Measurements from ENCODE around the gene CDC42EP3.

The CDC42EP3 gene

DNA sequence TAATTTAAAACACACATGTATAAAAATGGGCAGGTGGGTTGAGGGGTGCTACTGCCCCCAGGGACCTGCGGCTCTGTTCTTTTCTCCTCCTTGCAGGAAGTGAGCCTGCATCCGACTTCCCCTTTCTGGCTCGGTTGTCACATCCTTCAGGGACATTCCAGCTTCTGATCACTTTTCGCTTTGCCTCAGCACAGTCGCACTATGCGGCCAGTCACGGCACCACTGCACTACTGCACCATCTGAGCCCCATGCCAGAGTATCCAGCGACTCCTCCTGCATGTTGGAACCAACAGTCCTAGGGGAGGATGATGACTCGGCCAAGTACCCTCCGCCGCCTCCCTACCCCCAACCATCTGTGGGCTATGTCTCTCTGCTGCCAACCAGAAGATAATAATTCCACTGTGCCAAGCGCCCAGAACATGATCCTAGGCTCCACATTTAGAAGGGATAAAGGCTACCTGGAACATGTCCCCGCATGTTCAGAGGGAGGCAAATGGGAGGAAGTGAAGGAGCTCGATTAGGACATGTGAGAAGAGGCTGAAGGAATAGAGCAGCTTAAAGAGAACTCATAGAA is 17.6 kb downstream of the CDC42EP3 start:
- Mint-ChIP-seq H3K4me1 (peaks cover 97% of the 10 kb centered on the region), H3K9me3 (no peaks in the 10 kb centered on the region), H3K36me3 (peaks cover 6% of the 10 kb centered on the region), H3K27ac (peak overlapping the region; percentile 97), H3K4me3 (peak overlapping the region; percentile 75), H3K27me3 (no peaks in the 10 kb centered on the region)
- ATAC-seq: peak; percentile 84

DNA sequence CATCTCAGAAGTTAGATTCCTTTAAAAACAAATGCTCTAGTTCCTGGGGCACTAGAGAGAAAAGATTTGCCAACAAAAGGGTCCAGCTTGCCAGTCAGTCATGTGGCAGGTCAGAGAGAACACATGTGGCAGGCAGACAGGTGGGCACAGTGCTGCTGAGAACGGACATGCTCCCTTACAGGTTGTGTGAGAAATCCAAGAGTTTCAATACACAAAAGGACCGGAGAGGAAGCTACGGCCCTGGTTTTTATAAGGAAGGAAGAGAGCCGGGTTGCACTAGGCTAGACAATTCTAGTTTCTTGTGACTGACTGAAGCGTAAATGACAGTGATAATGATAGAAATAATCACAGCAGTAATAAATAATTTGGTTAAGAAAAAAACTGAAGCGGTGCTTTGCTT is 18.3 kb downstream of the CDC42EP3 start:
- Mint-ChIP-seq H3K27ac (peak overlapping the region; percentile 97), H3K4me1 (peaks cover 97% of the 10 kb centered on the region), H3K9me3 (no peaks in the 10 kb centered on the region), H3K36me3 (peaks cover 3% of the 10 kb centered on the region), H3K27me3 (no peaks in the 10 kb centered on the region), H3K4me3 (peak overlapping the region; percentile 61)
- ATAC-seq: no peak

DNA sequence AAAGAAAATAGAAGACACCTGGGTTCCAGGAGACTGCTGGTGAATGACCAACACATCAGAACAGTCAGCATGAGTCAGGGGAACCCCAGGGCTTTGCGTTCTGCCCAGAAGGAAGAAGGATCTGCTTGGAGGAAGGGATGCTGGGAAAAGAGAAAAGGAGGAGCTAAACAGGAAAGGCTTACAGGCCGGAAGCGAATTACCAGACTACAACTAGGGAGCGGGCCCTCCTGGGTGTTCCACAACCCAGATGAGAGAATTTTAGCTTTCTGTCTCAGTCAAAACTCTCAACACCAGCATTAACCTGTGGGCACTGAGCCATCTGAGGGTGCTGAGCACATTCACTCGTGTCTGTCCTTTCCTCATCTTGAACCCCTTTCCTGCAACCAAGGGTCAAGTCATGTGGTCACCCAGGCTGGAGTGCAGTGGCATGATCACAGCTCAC is 19.2 kb downstream of the CDC42EP3 start:
- Mint-ChIP-seq H3K4me3 (peak overlapping the region; percentile 17), H3K27ac (peak overlapping the region; percentile 97), H3K36me3 (peaks cover 10% of the 10 kb centered on the region), H3K4me1 (peaks cover 97% of the 10 kb centered on the region), H3K27me3 (no peaks in the 10 kb centered on the region), H3K9me3 (no peaks in the 10 kb centered on the region)
- no peak for ATAC-seq

DNA sequence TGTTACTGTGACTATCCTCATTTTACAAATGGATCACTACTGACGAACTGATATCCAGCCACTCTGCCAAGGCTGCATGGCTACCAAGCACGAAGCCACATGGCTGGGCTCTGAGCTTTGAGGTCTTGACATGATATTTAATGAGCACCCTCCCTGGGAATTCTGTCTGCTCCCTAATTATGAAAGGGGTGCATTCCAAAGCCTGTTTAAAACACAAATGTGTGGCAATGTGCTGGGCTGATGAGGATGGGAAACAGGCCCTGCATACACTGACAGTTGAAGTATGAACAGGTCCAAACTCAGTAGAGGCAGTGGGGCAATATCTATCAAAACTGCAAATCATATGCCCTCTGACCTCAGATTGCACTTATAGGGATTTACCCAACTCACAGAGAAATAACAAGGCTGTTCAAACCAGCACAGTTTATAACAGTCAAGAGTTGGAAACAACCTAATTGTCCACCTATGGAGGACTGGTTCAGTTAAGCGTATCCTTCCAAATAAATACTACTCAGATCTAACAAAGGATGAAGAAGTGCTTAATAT is 20.8 kb downstream of the CDC42EP3 start:
- no peaks in the 10 kb centered on the region for H3K9me3 Mint-ChIP-seq
- no peaks in the 10 kb centered on the region for H3K27me3 Mint-ChIP-seq
- peaks cover 97% of the 10 kb centered on the region for H3K4me1 Mint-ChIP-seq
- peaks cover 24% of the 10 kb centered on the region for H3K36me3 Mint-ChIP-seq
- H3K27ac Mint-ChIP-seq: peak overlapping the region; percentile 97
- no peak for ATAC-seq
- no peak overlapping the region for H3K4me3 Mint-ChIP-seq

DNA sequence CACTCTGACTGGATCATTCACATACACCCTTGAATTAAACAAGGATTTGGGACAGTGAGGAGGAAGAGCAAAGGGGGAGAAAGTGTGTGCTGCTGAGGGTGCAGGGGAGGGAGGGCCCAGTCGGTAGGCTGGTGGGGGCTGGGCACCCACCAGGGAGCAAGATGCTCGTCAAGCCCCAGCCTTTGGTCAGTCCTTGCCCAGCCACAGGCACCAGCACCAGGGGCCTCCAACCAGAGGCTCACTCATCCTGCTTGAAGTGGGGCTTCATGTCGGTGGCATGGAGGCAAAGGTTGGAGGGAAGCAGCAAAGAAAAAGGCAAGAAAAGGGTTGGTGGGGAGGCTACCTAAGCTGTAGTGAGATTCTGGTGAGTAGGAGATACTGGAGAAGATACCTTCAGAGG is 21.9 kb downstream of the CDC42EP3 start:
- Mint-ChIP-seq H3K27ac (peak overlapping the region; percentile 97), H3K27me3 (no peaks in the 10 kb centered on the region), H3K36me3 (peaks cover 29% of the 10 kb centered on the region), H3K4me1 (peaks cover 92% of the 10 kb centered on the region), H3K9me3 (no peaks in the 10 kb centered on the region), H3K4me3 (no peak overlapping the region)
- ATAC-seq: no peak

DNA sequence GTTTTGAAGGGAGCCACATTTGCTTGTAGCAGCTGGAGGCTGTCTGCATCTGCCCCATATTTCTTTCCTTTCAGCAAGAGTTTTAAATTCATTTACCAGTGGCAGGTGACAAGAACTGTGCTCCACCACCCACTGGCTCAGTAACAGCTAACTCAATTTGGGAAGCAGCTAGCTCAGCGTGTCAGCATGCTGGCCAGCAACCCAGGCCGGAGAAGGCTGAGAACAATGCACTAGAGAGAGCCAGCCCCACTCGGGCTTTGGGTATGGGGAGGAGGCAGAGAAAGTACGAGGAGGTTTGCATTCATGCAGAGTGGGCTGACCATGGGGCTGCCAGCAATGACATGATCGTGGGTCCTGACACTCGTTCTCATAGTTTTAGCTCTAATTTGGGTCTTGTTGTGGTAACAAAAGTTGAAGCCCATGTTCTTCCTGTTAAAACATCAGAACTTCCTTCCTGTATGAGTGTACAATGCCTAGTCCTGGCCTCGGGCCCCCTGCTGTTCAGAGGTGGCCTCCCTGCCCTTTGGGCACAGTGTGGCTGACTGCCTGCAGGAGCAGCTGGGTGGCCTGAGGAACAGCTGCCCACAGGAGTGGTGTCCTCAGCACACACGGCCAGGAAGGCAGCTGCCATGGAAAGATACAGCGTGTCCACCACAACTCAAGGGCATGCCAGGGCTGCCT is 23.0 kb downstream of the CDC42EP3 start:
- Mint-ChIP-seq H3K9me3 (no peaks in the 10 kb centered on the region), H3K27me3 (no peaks in the 10 kb centered on the region), H3K4me3 (peak overlapping the region; percentile 21), H3K36me3 (peaks cover 40% of the 10 kb centered on the region), H3K27ac (peak overlapping the region; percentile 97), H3K4me1 (peaks cover 92% of the 10 kb centered on the region)
- ATAC-seq: peak; percentile 65

DNA sequence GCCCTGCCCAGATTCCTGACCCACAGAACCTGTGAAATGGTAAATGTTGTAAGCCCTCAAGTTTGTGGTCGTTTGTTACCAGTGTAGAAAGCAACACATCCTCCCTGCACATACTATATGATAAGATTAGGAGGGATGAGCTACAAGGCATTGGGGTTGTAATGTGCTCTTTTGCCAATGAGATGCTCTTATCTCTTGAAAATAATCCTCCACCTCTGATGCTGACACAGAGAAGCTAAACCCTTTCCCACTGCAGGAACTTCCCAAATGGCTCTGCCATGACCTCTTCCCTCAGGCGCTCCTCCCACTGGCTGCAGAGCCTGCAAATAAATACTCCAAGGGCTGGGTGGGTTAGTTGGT is 23.5 kb downstream of the CDC42EP3 start:
- Mint-ChIP-seq H3K36me3 (peaks cover 45% of the 10 kb centered on the region), H3K4me1 (peaks cover 92% of the 10 kb centered on the region), H3K4me3 (peak overlapping the region; percentile 21), H3K27ac (peak overlapping the region; percentile 97), H3K27me3 (no peaks in the 10 kb centered on the region), H3K9me3 (no peaks in the 10 kb centered on the region)
- ATAC-seq: no peak

DNA sequence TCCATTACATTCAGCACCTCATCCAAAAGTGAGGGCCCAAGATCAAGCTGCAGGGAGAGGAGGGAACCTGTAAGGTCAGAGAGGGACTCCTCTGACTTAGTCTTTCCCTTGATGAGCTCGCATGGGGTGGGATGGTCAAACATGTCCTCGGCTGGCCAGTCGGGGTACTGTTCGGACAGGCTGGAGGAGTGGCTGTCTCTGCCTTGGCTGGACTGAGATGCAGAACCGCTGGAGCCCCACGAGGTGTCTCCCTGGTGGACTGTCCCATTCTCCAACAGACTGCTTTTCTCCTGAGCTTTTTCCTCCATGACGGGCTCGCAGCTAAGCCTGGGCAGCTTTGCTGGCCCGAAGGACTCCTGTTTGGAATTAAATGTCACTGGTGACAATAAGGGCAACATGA is 25.6 kb downstream of the CDC42EP3 start:
- Mint-ChIP-seq H3K27me3 (no peaks in the 10 kb centered on the region), H3K9me3 (no peaks in the 10 kb centered on the region), H3K27ac (no peak overlapping the region), H3K4me1 (peaks cover 88% of the 10 kb centered on the region), H3K4me3 (no peak overlapping the region), H3K36me3 (peaks cover 56% of the 10 kb centered on the region)
- ATAC-seq: no peak

DNA sequence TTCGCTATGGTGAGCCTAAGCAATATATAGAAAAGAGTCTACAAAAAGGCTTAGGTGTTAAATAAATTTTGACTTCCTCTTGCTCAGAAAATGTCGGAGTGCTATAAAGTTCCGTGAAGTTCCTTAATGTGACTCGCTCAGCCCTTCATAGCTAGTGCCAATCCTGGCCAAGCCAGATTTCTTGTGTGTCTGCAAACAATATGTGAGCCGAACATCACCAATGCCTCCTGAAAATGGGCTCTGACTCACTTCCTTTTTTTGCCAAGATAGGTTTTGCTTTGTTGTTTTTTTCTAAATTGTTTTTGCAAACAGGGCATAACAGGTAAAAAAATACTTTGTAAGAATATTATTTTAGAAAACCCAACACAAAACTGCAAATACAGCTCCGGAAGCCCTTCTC is 26.1 kb downstream of the CDC42EP3 start:
- Mint-ChIP-seq H3K4me1 (peaks cover 83% of the 10 kb centered on the region), H3K9me3 (no peaks in the 10 kb centered on the region), H3K27me3 (no peaks in the 10 kb centered on the region), H3K27ac (no peak overlapping the region), H3K4me3 (no peak overlapping the region), H3K36me3 (peaks cover 56% of the 10 kb centered on the region)
- ATAC-seq: no peak

DNA sequence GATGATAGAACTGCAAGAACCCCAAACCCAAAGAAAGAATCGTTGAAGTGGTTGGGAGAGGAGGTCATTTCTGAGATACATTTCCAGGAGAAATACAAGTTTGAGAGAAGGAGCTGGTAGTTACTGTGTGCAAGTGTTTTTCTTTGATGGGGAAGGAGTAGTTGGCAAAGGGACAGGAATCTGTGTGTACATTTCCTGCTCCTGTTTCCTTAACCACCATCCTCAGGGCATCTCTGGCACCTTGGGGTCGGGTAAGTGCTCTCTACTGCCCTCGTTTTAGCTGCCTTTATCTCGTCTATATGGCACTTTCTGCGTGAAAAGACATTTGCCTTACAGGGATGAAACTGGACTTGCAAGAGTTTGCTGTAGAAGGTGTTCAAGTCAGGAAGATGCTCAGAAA is 27.3 kb downstream of the CDC42EP3 start:
- no peaks in the 10 kb centered on the region for H3K9me3 Mint-ChIP-seq
- H3K4me1 Mint-ChIP-seq: peaks cover 72% of the 10 kb centered on the region
- H3K4me3 Mint-ChIP-seq: no peak overlapping the region
- H3K27me3 Mint-ChIP-seq: no peaks in the 10 kb centered on the region
- peaks cover 56% of the 10 kb centered on the region for H3K36me3 Mint-ChIP-seq
- ATAC-seq: no peak
- H3K27ac Mint-ChIP-seq: no peak overlapping the region

DNA sequence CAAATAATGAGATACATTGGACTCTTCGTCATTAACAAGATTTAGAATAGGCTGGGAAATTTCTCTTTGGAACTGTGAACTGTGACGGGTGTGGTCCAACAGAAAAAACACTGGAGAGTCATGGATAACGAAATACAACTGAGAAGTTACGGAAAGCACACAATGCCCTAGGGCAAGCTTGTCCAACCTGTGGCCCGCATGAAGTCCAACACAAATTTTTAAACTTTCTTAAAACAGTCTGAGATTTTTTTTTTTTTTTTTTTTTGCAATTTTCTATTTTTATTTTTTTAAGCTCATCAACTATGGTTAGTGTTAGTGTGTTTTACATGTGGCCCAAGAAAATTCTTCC is 27.7 kb downstream of the CDC42EP3 start:
- Mint-ChIP-seq H3K4me1 (peaks cover 68% of the 10 kb centered on the region), H3K36me3 (peaks cover 56% of the 10 kb centered on the region), H3K4me3 (no peak overlapping the region)

DNA sequence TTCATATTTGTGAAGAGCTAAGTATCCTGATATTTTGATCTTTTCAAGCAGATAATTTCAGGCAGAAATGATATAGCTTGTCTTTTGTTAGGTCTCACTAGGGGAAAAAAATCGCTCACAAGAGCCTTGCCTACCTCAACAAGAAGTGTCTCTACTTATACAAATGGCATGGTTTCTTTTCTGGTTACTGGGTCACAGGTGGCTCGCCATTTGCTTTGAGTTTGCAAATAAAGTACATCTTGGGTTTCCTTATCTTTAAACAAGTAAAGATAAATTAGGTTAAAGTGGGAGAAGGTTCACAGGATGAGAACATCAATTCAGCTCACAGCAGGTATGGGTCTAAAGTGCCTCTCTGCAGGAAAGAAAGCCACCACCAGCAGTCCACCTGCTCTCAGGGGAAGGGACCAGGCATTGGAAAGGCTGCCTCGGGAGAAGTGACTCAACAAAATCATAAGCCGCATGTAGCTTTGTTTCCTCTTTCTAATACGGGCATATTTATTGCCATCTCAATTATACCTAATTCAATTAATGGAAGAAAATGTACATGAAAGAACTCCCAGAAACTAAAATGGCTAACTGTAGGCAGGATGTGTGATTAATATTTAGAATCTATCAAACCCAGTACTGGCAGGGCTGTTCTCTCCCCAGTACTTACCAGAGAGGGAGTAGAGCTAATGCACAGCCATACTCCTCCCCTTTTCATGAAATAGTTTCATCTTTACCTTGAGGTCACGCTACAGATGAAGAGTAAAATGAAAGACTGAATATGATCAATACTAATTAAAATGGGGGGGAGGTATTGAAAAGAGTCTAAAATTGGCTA is 28.3 kb downstream of the CDC42EP3 start:
- Mint-ChIP-seq H3K27me3 (no peaks in the 10 kb centered on the region), H3K27ac (peak overlapping the region; percentile 65), H3K4me3 (no peak overlapping the region), H3K4me1 (peaks cover 63% of the 10 kb centered on the region), H3K36me3 (peaks cover 53% of the 10 kb centered on the region), H3K9me3 (no peaks in the 10 kb centered on the region)
- ATAC-seq: no peak

More for the DNA sequence above, 27.7 kb downstream of the CDC42EP3 start:
- no peak for ATAC-seq
- no peaks in the 10 kb centered on the region for H3K9me3 Mint-ChIP-seq
- H3K27ac Mint-ChIP-seq: no peak overlapping the region
- no peaks in the 10 kb centered on the region for H3K27me3 Mint-ChIP-seq

DNA sequence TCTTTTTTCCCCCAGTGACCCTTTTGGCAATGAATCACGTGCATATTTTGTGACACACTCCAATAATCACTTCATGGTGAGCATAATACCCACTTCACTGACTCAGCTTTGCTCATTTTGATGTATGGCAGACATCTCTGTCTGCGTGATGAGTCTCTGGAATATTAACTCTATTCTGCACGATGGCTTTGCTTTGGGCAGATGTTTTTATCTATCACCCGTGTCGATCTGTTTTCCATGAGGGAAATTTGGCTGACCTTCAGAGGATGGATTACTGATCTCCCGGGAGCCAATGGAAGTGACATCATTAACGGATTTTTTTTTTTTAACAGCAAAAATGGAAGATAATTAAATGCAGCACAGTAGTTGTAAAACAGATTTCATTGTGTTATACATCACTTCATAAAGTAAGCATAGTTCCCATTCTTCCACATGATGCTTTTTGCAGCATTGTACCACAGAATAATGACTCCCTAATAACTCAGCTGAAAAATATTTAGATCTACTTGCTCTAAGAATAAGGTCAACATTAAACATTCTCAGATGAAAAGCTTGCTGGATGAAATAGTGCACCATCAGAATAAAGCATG is 29.8 kb downstream of the CDC42EP3 start:
- Mint-ChIP-seq H3K4me1 (peaks cover 59% of the 10 kb centered on the region), H3K4me3 (no peak overlapping the region), H3K9me3 (no peaks in the 10 kb centered on the region), H3K36me3 (peaks cover 43% of the 10 kb centered on the region), H3K27me3 (no peaks in the 10 kb centered on the region), H3K27ac (no peak overlapping the region)
- ATAC-seq: no peak

DNA sequence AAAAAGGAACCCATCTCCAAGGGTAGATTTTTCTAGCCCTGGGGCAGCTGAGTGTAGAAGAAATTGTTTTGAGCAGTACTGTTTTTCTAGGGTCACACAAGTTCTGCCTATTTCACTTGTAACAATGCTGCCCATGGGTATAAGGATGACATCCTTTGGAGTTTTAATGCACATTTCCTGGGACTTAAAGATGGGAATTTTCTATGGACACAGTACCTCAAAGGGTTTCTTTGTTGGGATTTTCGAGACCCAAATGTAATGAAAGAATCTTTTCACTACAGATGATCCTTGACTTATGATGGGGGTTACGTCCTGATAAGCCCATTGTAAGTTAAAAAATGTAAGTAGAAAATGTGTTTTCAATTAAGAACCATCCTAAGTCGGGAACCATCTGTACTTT is 31.8 kb downstream of the CDC42EP3 start:
- no peak overlapping the region for H3K27ac Mint-ChIP-seq
- no peak for ATAC-seq
- no peaks in the 10 kb centered on the region for H3K9me3 Mint-ChIP-seq
- peaks cover 63% of the 10 kb centered on the region for H3K4me1 Mint-ChIP-seq
- H3K27me3 Mint-ChIP-seq: no peaks in the 10 kb centered on the region
- no peak overlapping the region for H3K4me3 Mint-ChIP-seq
- peaks cover 27% of the 10 kb centered on the region for H3K36me3 Mint-ChIP-seq

DNA sequence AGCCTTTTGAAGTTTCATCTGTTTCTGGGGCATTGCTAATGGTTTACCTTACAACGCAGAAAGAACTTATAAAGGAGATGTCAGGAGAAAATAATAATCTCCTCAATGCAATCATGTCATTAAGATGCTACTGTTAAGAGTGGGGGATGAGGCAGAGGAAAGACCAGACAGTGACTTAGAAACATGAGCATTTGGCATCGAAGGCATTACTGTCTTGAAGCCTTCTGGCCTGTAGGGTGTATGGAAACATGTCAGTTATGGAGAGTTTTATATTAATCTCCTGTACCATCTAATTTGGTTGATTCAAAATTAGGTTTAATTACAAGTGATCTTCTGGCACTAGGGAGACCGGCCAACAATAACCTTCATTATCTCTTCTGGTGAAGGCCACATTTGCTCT is 32.5 kb downstream of the CDC42EP3 start:
- Mint-ChIP-seq H3K27ac (no peak overlapping the region), H3K36me3 (peaks cover 21% of the 10 kb centered on the region), H3K9me3 (no peaks in the 10 kb centered on the region), H3K27me3 (no peaks in the 10 kb centered on the region), H3K4me1 (peaks cover 64% of the 10 kb centered on the region), H3K4me3 (no peak overlapping the region)
- ATAC-seq: no peak
